ENCODE measurements around the gene WDR26.
"Not testable (repeated sequence)": the region's sequence is repeated elsewhere in the genome, so short reads cannot be mapped to it uniquely, and the experiment has no call there.

Gene WDR26

DNA sequence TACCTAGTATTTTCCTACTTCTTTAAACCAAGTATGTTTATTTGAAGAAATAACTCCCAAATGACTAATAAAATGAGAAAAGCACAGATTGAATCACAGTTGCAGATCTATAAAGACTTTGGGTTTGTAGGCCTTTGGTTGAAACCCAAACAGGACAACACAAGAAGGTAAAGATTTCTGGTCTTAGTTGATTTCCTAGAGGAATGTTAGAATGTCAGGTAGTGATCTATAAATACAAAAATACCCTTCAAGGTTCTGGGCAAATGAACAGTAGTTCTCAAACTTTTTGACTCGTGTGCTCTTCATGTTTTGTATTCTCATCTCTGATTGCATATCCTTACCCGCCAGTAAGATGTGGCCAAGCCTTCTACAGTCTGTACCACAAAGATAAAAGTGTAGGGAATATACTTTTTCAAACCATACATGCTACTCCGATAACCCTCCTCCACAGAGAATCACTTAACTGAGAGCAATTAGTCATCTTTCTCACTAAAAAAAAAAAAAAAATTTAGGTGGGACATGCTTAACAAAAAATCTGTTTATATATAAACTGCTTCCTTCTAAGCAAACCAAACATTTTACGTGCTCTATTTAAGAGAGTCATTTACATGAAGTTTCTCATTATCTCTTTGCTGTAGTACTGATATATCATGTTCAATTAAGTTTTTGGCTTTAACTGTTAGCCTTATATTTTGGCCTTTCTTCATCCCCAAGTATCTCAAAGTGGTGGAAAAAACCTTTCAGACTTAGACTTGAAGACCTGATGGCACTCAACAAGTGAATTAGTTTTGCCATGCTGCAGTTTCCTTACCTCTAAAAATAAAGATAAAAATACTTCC, 42.0 kb downstream of the WDR26 start:
- peak; percentile 63 for DNase-seq

- DNase-seq: no peak
These were observed 44.1 kb downstream of the WDR26 start for GRCh38 chr1:224390517-224390916.

DNA sequence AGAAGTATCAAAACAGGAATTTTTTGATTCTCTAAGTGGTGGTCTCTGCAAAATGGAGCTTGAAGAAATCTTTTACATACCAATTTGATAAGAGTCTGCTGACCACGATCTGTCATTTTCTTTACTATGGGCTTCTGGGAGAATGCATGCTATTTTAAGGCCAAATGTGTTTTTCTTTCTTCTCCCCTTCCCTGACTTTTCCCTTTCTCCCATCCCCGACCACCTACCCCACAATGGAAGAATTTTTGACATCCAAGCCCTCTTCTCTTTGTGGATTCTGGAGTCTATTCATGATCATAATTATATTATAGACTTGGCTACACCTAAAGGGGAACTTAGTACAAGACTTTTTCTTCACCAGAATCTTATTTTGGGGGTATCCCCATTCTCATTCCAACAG, 46.7 kb downstream of the WDR26 start:
- no peak for DNase-seq

- DNase-seq: no peak
These were observed 47.2 kb downstream of the WDR26 start for GRCh38 chr1:224387302-224387912.

- DNase-seq: no peak
These were observed 51.4 kb downstream of the WDR26 start for GRCh38 chr1:224383218-224383617.

GRCh38 chr1:224381880-224382548, 52.6 kb downstream of the WDR26 start:
- DNase-seq: no peak

GRCh38 chr1:224380003-224380402, 54.6 kb downstream of the WDR26 start:
- DNase-seq: no peak

DNA sequence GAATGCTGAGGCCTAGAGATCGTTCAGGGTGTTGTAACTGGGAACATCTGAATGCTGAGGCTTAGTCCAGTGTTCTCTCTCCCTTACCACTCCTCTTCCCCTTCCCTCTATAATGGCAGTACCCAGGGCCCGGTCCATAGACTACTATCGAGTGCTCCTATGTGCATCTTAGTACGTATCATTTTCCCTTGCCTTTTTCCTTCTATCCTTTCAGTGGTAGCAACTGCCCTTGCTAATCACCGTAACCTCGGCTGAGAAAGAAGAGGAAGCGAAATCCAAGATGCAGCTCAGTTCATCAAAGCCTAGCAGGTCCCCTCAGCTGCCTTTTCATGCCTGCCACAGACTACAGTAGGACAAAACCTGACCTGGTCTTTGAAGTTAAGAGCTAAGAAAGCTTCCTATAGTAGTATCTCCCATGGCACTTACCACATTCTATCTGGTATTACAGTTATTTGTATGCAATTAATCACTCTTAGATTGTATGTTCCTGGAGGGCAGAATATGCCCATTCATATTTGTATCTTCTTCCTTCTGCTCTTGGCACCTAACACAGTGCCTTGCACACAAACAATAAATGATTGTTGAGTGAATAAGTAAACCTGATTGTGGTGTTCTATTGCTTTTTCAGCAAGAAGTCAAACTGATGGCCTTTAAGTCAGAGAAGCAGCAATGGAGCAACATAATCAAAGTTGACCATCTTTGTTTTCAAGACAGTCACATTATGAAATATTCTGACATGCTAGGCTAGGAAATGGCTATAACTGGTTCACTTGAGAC, 55.6 kb downstream of the WDR26 start:
- DNase-seq: no peak

- peak; percentile 72 for DNase-seq
These were observed 57.0 kb downstream of the WDR26 start for GRCh38 chr1:224377676-224378006.

GRCh38 chr1:224375059-224375458, 59.5 kb downstream of the WDR26 start:
- DNase-seq: no peak

DNA sequence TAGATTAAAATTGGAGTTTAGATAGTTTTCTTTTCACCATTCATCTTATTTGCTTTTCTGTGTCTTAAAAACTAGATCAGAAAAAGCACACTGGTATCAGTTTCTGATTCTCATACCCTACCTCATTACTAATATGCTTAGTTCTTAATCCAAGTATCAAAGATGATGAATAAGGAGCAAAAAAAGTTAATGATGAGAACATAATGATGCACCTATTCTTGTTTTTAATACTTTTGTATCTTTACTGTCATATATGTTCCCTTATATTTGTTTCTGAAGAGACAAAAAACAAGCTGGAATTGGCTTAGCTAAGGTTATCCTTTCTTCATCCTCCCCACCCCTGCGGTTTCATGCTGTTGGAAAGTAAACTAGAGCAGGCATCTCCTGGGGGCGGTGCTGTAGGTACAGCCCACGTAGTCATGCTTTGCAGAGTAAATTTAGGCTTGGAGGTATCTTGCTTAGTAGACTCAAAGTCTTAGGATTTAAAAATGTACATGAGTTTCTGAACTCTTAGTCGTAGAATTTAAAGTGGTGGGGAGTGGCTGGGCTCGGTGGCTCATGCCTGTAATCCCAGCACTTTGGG, 61.5 kb downstream of the WDR26 start:
- DNase-seq: no peak

DNA sequence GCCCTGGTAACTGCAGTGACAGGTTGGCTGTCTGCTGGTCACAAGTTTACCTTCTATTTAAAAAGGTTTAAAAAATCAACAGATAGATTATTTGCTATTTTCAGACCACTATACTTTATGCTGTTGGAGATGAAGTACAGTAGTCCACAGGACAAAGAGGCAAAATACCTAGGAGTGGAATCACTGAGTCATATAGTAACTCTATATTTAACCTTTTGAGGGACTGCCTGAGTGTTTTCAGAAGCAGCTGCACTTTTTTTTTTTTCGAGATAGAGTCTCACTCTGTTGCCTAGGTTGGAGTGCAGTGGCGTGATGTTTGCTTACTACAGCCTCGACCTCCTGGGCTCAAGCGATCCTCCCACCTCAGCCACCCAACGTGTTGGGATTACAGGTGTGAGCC, 66.2 kb downstream of the WDR26 start:
- no peak for DNase-seq

GRCh38 chr1:224359207-224359606, 75.4 kb downstream of the WDR26 start:
- no peak for DNase-seq

- no peak for DNase-seq
These were observed 76.4 kb downstream of the WDR26 start for GRCh38 chr1:224358237-224358636.

- DNase-seq: peak; percentile 62
These were observed 76.9 kb downstream of the WDR26 start for GRCh38 chr1:224357626-224358124.

GRCh38 chr1:224356685-224357625, 77.6 kb downstream of the WDR26 start, which contains the start of gene CNIH4:
Gene CNIH4, plus strand, starts transcription at chr1:224356879. Its CDS starts 46 bp downstream, at chr1:224356925.
- DNase-seq: peak; percentile 95

DNA sequence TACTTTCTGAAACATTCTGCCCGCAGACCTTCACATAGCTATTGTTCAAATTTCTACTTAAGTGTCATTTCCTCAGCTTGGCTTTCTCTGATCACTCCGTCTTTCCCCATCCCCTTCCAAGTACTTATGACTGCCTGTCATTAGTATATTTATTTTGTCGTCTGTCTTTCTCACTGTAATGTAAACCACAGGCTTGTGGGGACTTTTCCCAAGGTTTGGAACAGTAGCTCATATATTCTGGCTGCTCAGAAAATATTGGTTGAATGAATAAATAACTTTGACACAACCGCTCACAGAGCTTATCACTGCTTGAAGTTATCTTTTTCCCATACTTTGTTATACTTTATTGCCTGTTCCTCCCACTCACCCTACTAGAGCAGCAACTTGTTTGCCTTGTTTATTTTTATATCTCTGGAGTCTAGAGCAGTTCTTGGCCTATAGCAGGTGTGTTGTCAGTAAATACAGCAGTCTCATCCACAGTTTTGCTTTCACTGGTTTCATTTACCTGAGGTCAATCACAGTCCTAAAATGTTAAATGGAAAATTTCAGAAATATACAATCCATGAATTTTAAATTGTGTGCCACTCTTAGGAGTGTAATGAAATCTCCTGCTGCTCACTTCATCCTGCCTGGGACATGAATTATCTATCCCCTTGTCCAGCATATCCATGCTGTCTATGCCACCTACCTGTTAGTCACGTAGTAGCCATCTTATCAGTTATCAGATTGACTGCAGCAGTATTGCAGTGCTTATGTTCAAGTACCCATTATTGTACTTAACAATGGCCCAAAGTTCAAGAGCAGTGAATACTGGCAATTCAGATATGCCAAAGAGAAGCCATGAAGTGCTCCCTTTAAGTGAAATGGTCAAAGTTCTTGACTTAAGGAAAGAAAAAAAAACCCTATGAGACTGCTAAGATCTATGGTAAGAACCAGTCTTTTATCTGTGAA, 80.3 kb downstream of the WDR26 start:
- DNase-seq: no peak

DNA sequence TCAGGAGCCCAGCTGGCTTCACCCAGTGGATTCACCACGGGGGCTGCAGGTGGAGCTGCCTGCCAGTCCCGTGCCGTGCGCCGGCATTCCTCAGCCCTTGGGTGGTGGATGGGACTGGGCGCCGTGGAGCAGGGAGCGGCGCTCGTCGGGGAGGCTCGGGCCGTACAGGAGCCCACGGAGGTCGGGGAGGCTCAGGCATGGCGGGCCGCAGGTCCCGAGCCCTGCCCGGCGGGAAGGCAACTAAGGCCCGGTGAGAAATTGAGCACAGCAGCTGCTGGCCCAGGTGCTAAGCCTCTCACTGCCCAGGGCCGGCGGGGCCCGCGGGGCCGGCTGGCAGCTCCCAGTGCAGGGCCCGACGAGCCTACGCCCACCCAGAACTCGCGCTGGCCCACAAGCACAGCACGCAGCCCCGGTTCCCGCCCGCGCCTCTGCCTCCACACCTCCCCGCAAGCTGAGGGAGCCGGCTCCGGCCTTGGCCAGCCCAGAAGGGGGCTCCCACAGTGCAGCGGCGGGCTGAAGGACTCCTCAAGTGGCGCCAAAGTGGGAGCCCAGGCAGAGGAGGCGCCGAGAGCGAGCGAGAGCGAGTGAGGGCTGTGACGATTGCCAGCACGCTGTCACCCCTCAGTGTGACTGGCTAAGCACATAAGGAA, 82.0 kb downstream of the WDR26 start:
- DNase-seq: not testable (repeated sequence)

- not testable (repeated sequence) for DNase-seq
These were observed 84.9 kb downstream of the WDR26 start for GRCh38 chr1:224349716-224350115.

GRCh38 chr1:224348137-224348536, 86.5 kb downstream of the WDR26 start:
- no peak for DNase-seq

Measured in HCEC 1CT (cell line).